Esophagus squamous epithelium (tissue), 5 donors: ENCODE data around the gene TAL2. TPM values are rescaled to one million over a fixed set of nuclear protein-coding genes. Genes with fewer than 3 reads are reported as not detected.

ENCODE experiments used
- DNase-seq: peaks from one replicate; lab custom pipeline; 2025; lab: John Stamatoyannopoulos, UW
- H3K27ac ChIP-seq, 4 donors: fragments of 200-600 bp; sonication (generic); one replicate each; pipeline ENCODE4 v1.5.1; 2016 to 2019; ENCODE audit warnings: mild to moderate bottlenecking in 1 of 4
- H3K27me3 ChIP-seq, 4 donors: fragments of 200-600 bp; sonication (generic); 1 replicate in 3 of 4; 2 replicates in 1 of 4; pipeline versions ENCODE4 v1.5.1 to v1.6.0; 2017 to 2021; ENCODE audit warnings: antibody characterized with exemption in 1 of 4
- H3K36me3 ChIP-seq, 3 donors: fragments of 200-600 bp; sonication (generic); one replicate each; pipeline ENCODE4 v1.5.1; 2016 to 2019
- H3K4me1 ChIP-seq, 3 donors: fragments of 200-600 bp; sonication (generic); one replicate each; pipeline ENCODE4 v1.5.1; 2017 to 2019
- H3K4me3 ChIP-seq, 4 donors: fragments of 200-600 bp; sonication (generic); 1 replicate in 3 of 4; 2 replicates in 1 of 4; pipeline ENCODE4 v1.5.1; 2016 to 2019; ENCODE audit warnings: mild to moderate bottlenecking in 2 of 4, moderate library complexity in 1 of 4
- H3K9me3 ChIP-seq, 3 donors: fragments of 200-600 bp; sonication (generic); one replicate each; pipeline ENCODE4 v1.5.1; 2016 to 2019
- CTCF ChIP-seq, 6 experiments: fragments of 450-650 bp in 4 of 6; fragments of 200-600 bp in 2 of 6; sonication (generic) in 2 of 6; IDR thresholded peaks; one replicate each; pipeline ENCODE4 v1.5.1; 2016 to 2019; ENCODE audit warnings: antibody characterized with exemption in 6 of 6, mild to moderate bottlenecking in 4 of 6, moderate library complexity in 4 of 6
- POLR2A ChIP-seq, 4 donors: fragments of 450-650 bp; IDR thresholded peaks; one replicate each; pipeline ENCODE4 v1.6.1; 2017; ENCODE audit warnings: antibody characterized with exemption in 4 of 4, mild to moderate bottlenecking in 4 of 4, moderate library complexity in 3 of 4
- WGBS, 2 donors: methylation state at CpG; one replicate each; pipeline ENCODE4 v1.1.5; 2018; 5-methylcytosine and 5-hydroxymethylcytosine counted together
- intact Hi-C: fragments of 100-400 bp; cut with DNase I; formaldehyde crosslinking; loops from one replicate; pipeline ENCODE4 v1.15.0; 2022
- total RNA-seq, 4 donors: library from RNA; depleted of rRNA; stranded (reverse); fragments of >200 nt; gene quantifications; one replicate each; pipeline ENCODE4 v1.1.0, GENCODE V29; 2016
- donor health status: DM: yes; HTN: yes; CAD: no.

TAL2 gene
- total RNA-seq, 4 donors from 2014 or later = not detected

- 1 to 4% methylated on average over 15 of the region's 15 CpGs for WGBS, 2 donors
- intact Hi-C loops = no loop called here
- TF ChIP-seq CTCF (IDR thresholded peaks at IDR 0.05) (no peak), POLR2A (IDR thresholded peaks at IDR 0.05) (no peak)
- no peaks in the 10 kb centered on the region for H3K9me3 ChIP-seq
- peak overlapping the region in 1 of 4 donors; percentile 85 for H3K27ac ChIP-seq
- H3K36me3 ChIP-seq = no peaks in the 10 kb centered on the region
- DNase-seq = no peak
- H3K4me3 ChIP-seq = peak overlapping the region; percentile 85 to 95 (median 90)
- peaks cover 0 to 47% (median 2%) of the 10 kb centered on the region in 4 donors for H3K27me3 ChIP-seq
- H3K4me1 ChIP-seq = peaks cover 0 to 35% (median 6%) of the 10 kb centered on the region in 3 donors
These were observed 31.4 kb downstream of the TAL2 start for GRCh38 chr9:105693435-105694189.

GRCh38 chr9:105694190-105694847 is 32.1 kb downstream of the TAL2 start, which contains the start of gene TMEM38B:
TSS of gene TMEM38B (plus strand) at chr9:105694541. CDS start at chr9:105694661, 120 bp downstream.
- intact Hi-C loops = no loop called here
- Histone ChIP-seq H3K36me3 (no peaks in the 10 kb centered on the region), H3K9me3 (no peaks in the 10 kb centered on the region), H3K4me1 (peaks cover 0 to 35% (median 6%) of the 10 kb centered on the region in 3 donors), H3K27me3 (peaks cover 0 to 40% (median 2%) of the 10 kb centered on the region in 4 donors), H3K27ac (peak within 1 kb of the TSS; percentile 68 to 85 (median 79)), H3K4me3 (peak within 1 kb of the TSS; percentile 85 to 95 (median 90))
- no peak for DNase-seq
- 0 to 3% methylated on average over 3 of the region's 65 CpGs for WGBS, 2 donors
- TF ChIP-seq POLR2A (IDR thresholded peaks at IDR 0.05) = peak in 2 of 4 donors; percentile 22 to 78
- TF ChIP-seq CTCF (IDR thresholded peaks at IDR 0.05) = peak in 1 of 6 experiments; percentile 22

- Histone ChIP-seq H3K4me1 (peaks cover 0 to 35% (median 6%) of the 10 kb centered on the region in 3 donors), H3K9me3 (no peaks in the 10 kb centered on the region), H3K27ac (peak overlapping the region; percentile 68 to 85 (median 79)), H3K36me3 (no peaks in the 10 kb centered on the region), H3K4me3 (peak overlapping the region; percentile 85 to 95 (median 90)), H3K27me3 (peaks cover 0 to 34% (median 2%) of the 10 kb centered on the region in 4 donors)
- 0 to 3% methylated on average over 12 to 13 of the region's 42 CpGs for WGBS, 2 donors
- TF ChIP-seq POLR2A (IDR thresholded peaks at IDR 0.05) (peak in 1 of 4 donors; percentile 13), CTCF (IDR thresholded peaks at IDR 0.05) (no peak)
- DNase-seq = peak; percentile 9
- intact Hi-C loops = no loop called here
These were observed 32.8 kb downstream of the TAL2 start for GRCh38 chr9:105694848-105695581.

- no peak overlapping the region for H3K27ac ChIP-seq
- no peak overlapping the region for H3K4me3 ChIP-seq
- peaks cover 0 to 27% (median 2%) of the 10 kb centered on the region in 4 donors for H3K27me3 ChIP-seq
- DNase-seq = no peak
- H3K9me3 ChIP-seq = no peaks in the 10 kb centered on the region
- TF ChIP-seq POLR2A (IDR thresholded peaks at IDR 0.05) (no peak), CTCF (IDR thresholded peaks at IDR 0.05) (no peak)
- no peaks in the 10 kb centered on the region for H3K36me3 ChIP-seq
- H3K4me1 ChIP-seq = peaks cover 0 to 35% (median 6%) of the 10 kb centered on the region in 3 donors
- 94% methylated on average over 12 of the region's 12 CpGs for WGBS, 2 donors
- intact Hi-C loops = no loop called here
These were observed 34.0 kb downstream of the TAL2 start for GRCh38 chr9:105696219-105696793.
